Measurements from ENCODE around the gene SPACA9. TPM values are rescaled to one million over a fixed set of nuclear protein-coding genes. Genes with fewer than 3 reads are reported as not detected.

The SPACA9 gene
- total RNA-seq, 1 donor from 2014 or later: 6.9 TPM

DNA sequence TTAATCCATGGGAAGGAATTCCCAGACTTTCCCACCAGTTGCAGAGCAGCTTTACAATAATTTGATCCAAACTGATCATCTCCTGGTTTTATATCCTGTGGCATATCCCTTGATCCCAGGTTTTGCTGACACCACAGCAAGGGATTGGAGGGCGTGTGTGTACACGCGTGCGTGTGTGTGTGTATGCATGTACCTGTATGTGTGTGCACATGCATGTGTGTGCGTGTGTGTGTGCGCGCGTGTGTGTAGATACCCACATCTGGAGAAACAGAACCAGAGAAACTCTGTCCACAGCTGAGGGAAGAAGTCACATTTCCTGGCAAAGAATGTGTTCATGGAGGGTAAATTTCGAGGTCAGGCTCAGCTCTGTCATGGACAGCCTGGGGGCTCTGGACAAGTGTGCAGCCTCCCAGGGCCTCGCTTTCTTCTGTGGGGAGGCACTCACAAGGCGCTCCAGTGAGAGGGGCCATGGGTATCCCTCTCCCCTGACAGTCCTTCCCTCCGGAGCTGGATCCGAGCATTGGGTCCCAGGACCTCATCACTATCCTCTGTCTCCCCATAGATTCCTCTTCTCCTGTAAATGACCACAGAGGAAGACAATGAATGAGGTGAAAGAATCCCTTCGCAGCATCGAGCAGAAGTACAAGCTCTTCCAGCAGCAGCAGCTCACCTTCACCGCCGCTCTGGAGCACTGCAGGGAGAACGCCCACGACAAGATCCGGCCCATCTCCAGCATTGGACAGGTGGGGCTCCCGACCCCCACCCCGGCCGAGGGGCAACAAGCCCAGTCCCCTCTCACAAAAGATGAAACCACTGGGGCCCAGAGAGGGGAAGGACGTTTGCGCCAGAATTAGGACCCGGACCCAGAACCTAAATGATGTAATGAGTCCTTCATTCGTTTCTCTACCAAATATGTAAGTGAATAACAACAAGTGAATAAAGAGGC is 4.9 kb downstream of the SPACA9 start:
- no peaks in the 10 kb centered on the region for H3K36me3 ChIP-seq (ENCODE audit: control insufficient read depth, insufficient read depth, low read length)
- TF ChIP-seq, protein P1, sequence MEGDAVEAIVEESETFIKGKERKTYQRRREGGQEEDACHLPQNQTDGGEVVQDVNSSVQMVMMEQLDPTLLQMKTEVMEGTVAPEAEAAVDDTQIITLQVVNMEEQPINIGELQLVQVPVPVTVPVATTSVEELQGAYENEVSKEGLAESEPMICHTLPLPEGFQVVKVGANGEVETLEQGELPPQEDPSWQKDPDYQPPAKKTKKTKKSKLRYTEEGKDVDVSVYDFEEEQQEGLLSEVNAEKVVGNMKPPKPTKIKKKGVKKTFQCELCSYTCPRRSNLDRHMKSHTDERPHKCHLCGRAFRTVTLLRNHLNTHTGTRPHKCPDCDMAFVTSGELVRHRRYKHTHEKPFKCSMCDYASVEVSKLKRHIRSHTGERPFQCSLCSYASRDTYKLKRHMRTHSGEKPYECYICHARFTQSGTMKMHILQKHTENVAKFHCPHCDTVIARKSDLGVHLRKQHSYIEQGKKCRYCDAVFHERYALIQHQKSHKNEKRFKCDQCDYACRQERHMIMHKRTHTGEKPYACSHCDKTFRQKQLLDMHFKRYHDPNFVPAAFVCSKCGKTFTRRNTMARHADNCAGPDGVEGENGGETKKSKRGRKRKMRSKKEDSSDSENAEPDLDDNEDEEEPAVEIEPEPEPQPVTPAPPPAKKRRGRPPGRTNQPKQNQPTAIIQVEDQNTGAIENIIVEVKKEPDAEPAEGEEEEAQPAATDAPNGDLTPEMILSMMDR (IDR thresholded peaks at IDR 0.05; ENCODE audit: insufficient read depth, low read length, poor library complexity, severe bottlenecking): no peak
- no peak overlapping the region for H3K4me3 ChIP-seq (ENCODE audit: low read depth, low read length)
- DNase-seq (ENCODE audit: low read depth): no peak
- H3K27me3 ChIP-seq (ENCODE audit: control insufficient read depth, insufficient read depth, low read length): no peaks in the 10 kb centered on the region

DNA sequence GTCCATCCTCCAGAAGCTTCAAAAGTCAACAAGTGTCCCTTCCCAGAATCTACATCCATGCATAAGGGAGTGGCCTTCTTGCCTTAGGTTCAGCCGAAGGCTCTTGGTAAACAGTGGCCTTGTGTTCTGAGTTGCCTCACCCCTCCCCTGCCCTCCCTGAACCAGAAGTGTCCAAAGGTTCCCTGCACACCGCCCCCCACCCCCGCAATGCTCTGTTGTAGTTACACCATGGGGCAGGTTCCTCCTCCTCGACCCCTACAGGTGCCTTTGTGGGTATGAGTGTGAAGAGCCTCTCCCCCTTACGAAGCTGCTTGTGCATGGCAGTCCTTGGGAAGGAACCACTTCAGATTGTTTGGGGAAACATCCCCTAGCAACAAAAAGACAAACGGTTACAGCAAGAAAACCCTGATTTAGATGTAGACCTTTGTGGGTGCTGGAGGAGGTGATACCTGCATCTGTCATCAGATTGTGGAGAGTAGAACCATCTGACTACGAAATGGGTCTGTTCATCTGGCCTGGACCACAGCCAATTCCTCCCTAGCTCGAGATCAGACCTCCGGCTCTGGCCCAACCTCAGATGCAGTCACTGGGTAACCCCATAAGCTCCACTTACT is 7.1 kb downstream of the SPACA9 start:
- TF ChIP-seq, protein P1 (IDR thresholded peaks at IDR 0.05; ENCODE audit: insufficient read depth, low read length, poor library complexity, severe bottlenecking): no peak
- no peak for DNase-seq (ENCODE audit: low read depth)

DNA sequence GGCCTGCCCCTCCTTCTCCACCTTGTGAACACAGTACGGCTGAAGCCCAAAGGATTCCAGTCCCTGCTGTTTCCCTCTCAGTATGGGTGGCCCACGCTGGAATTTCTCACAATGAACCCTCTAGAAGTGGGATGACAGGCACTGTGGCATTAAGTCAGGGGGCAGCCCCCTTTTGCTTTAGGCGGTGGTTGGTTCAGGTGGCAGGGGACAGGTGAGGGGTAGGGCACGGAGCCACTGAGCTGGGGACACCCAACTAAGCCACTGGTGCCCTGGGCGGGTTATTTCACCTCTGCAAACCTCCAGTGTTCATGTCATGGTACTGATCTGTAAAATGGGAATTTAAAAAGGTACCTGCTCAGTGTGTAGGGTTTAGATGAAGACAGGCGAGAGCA is 7.6 kb downstream of the SPACA9 start:
- Histone ChIP-seq H3K27me3 (ENCODE audit: control insufficient read depth, insufficient read depth, low read length) (no peaks in the 10 kb centered on the region), H3K4me3 (ENCODE audit: low read depth, low read length) (no peak overlapping the region), H3K36me3 (ENCODE audit: control insufficient read depth, insufficient read depth, low read length) (no peaks in the 10 kb centered on the region)
- no peak for DNase-seq (ENCODE audit: low read depth)
- TF ChIP-seq, protein P1 (IDR thresholded peaks at IDR 0.05; ENCODE audit: insufficient read depth, low read length, poor library complexity, severe bottlenecking): no peak

More for the DNA sequence above, 7.1 kb downstream of the SPACA9 start:
- H3K36me3 ChIP-seq (ENCODE audit: control insufficient read depth, insufficient read depth, low read length): no peaks in the 10 kb centered on the region
- no peaks in the 10 kb centered on the region for H3K27me3 ChIP-seq (ENCODE audit: control insufficient read depth, insufficient read depth, low read length)
- no peak overlapping the region for H3K4me3 ChIP-seq (ENCODE audit: low read depth, low read length)

DNA sequence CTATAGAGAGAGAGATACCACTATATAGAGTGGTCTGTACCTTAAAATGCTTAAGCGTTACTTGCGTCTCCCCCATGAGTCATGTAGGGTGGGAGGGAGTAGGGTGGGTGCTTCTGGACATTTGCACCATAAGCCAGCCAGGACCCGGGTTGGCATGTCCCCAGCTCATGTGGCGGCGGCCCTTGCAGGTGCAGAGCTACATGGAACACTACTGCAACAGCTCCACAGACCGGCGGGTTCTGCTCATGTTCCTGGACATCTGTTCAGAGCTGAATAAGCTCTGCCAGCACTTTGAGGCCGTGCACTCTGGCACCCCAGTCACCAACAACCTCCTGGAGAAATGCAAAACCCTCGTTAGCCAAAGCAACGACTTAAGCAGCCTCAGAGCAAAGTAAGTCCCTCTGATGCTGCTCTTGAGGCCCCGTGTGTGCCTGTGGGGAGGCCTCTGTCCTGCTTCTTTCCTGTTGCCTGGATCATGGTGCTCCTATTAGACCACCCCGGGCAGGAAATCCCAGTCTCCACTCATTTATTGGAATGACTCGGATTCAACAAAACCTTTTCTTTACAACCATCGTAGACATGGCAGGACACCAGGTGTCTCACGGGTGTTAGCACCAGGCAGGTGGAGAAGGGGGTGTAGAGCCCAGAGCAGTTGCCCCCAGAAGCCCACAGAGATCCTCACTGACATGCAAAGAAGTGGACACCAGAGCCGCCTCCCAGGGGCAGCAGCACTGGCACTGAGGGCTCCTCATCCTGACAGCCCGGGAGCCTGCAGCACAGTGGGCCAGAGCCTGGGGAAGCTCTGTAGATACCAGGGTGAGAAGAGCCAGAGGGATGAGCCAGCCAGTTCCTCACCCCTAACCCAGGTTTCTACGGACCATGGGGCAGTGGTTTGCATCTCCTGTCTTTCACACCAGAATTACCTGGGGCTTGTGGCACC is 8.8 kb downstream of the SPACA9 start:
- no peaks in the 10 kb centered on the region for H3K27me3 ChIP-seq (ENCODE audit: control insufficient read depth, insufficient read depth, low read length)
- DNase-seq (ENCODE audit: low read depth): no peak
- H3K36me3 ChIP-seq (ENCODE audit: control insufficient read depth, insufficient read depth, low read length): no peaks in the 10 kb centered on the region
- TF ChIP-seq, protein P1 (IDR thresholded peaks at IDR 0.05; ENCODE audit: insufficient read depth, low read length, poor library complexity, severe bottlenecking): no peak
- H3K4me3 ChIP-seq (ENCODE audit: low read depth, low read length): no peak overlapping the region

DNA sequence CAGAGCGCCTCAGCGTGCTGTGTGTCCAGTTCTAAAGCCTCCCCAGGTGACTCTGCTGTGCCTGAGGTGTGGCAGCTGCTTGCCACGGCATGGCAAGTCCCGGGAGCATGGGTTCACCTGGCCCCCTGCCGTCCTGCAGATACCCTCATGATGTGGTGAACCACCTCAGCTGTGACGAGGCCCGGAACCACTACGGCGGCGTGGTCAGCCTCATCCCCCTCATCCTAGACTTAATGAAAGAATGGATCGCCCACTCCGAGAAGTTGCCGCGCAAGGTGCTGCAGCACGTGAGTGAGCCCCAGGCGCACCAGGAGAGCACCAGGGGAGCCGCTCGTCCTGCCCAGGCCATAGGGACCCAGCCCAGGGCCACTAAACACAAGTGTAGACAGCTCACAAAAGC is 9.5 kb downstream of the SPACA9 start:
- H3K36me3 ChIP-seq (ENCODE audit: control insufficient read depth, insufficient read depth, low read length): no peaks in the 10 kb centered on the region
- TF ChIP-seq, protein P1 (IDR thresholded peaks at IDR 0.05; ENCODE audit: insufficient read depth, low read length, poor library complexity, severe bottlenecking): no peak
- no peak overlapping the region for H3K4me3 ChIP-seq (ENCODE audit: low read depth, low read length)
- no peaks in the 10 kb centered on the region for H3K27me3 ChIP-seq (ENCODE audit: control insufficient read depth, insufficient read depth, low read length)
- no peak for DNase-seq (ENCODE audit: low read depth)

Measured in kidney epithelial cell (primary cell).